Subcutaneous abdominal adipose tissue (tissue), 5 donors: ENCODE results near the gene PAK6.

Experiments used
- H3K27ac ChIP-seq: one replicate; pipeline ENCODE4 v1.7.0; 2013; ENCODE audit warnings: low read depth, mild to moderate bottlenecking, inconsistent platforms, low read length, moderate library complexity
- H3K27me3 ChIP-seq, 5 donors: one replicate each; pipeline ENCODE4 v1.7.0; 2013; ENCODE audit warnings: low read length in 5 of 5, inconsistent platforms in 1 of 5; ENCODE audit not compliant: control insufficient read depth in 5 of 5, insufficient read depth in 4 of 5
- H3K36me3 ChIP-seq, 5 donors: one replicate each; pipeline ENCODE4 v1.7.0; 2013; ENCODE audit warnings: low read length in 5 of 5; ENCODE audit not compliant: control insufficient read depth in 5 of 5, insufficient read depth in 5 of 5
- H3K4me1 ChIP-seq, 5 donors: one replicate each; pipeline ENCODE4 v1.7.0; 2013; ENCODE audit warnings: low read length in 5 of 5, mild to moderate bottlenecking in 3 of 5, moderate library complexity in 1 of 5; ENCODE audit not compliant: control insufficient read depth in 5 of 5, insufficient read depth in 5 of 5
- H3K4me3 ChIP-seq, 5 donors: one replicate each; pipeline ENCODE4 v1.7.0; 2013; ENCODE audit warnings: low read length in 5 of 5, low read depth in 1 of 5
- H3K9ac ChIP-seq, 5 donors: one replicate each; pipeline ENCODE4 v1.7.0; 2013; ENCODE audit warnings: low read length in 5 of 5, mild to moderate bottlenecking in 4 of 5, moderate library complexity in 3 of 5
- H3K9me3 ChIP-seq, 5 donors: one replicate each; pipeline ENCODE4 v1.7.0; 2013; ENCODE audit warnings: low read length in 5 of 5; ENCODE audit not compliant: control insufficient read depth in 5 of 5
- donor health status: healthy.
- donor health status: healthy.
- donor health status: healthy.
- donor health status: healthy.
- donor health status: healthy.

Gene PAK6

GRCh38 chr15:40275954-40276353, 37.1 kb downstream of the PAK6 start:
- peaks cover 1 to 45% (median 19%) of the 10 kb centered on the region in 5 donors for H3K4me1 ChIP-seq
- no peak overlapping the region for H3K9ac ChIP-seq
- H3K4me3 ChIP-seq: no peak overlapping the region
- H3K9me3 ChIP-seq: no peaks in the 10 kb centered on the region
- H3K36me3 ChIP-seq: no peaks in the 10 kb centered on the region
- no peak overlapping the region for H3K27ac ChIP-seq
- H3K27me3 ChIP-seq: peaks cover 11 to 40% (median 29%) of the 10 kb centered on the region in 5 donors

DNA sequence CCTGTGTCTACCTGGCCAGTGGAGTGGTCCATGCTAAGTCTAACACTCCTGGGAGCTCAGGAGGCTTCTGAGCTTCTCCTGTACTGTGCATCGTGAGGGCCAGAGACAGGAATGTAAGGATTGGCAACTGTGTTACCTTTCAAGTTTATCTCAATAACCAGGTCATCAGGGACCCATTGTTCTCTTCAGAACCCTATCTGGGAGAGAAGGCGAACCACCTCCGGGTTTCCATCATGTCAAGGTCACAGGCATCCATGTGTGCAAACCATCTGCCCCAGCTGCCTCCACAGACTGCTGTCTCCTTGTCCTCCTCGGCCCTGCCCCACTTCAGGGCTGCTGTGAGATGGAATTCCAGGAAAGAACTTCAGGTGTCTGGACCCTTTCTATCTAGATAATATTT, 38.1 kb downstream of the PAK6 start:
- Histone ChIP-seq H3K4me3 (no peak overlapping the region), H3K27me3 (peaks cover 20 to 45% (median 38%) of the 10 kb centered on the region in 5 donors), H3K4me1 (peaks cover 1 to 53% (median 23%) of the 10 kb centered on the region in 5 donors), H3K36me3 (no peaks in the 10 kb centered on the region), H3K9ac (no peak overlapping the region), H3K27ac (no peak overlapping the region), H3K9me3 (no peaks in the 10 kb centered on the region)

DNA sequence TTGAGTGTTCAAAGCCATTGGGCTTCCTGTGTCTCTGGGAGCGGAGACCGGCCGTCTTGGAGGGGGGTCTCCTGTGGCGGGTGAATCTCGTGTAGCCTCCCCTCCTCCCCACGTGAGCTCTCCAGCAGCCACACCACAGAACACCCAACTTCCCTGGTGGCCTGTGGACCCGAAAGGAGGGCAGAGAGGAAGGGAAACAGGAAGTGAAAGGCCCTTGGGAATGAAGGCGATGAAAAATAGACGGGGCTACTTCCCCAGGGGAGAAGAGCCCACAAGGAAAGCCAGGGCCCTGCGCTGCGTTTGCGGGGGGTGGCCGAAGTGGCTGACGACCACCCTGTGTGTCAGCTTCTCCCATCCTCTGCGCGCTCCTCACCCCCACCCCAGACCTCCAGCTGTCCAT, 38.6 kb downstream of the PAK6 start:
- Histone ChIP-seq H3K9ac (no peak overlapping the region), H3K4me1 (peaks cover 1 to 58% (median 28%) of the 10 kb centered on the region in 5 donors), H3K27me3 (peaks cover 26 to 49% (median 43%) of the 10 kb centered on the region in 5 donors), H3K9me3 (no peaks in the 10 kb centered on the region), H3K4me3 (peak overlapping the region in 1 of 5 donors; percentile 34), H3K27ac (no peak overlapping the region), H3K36me3 (no peaks in the 10 kb centered on the region)

DNA sequence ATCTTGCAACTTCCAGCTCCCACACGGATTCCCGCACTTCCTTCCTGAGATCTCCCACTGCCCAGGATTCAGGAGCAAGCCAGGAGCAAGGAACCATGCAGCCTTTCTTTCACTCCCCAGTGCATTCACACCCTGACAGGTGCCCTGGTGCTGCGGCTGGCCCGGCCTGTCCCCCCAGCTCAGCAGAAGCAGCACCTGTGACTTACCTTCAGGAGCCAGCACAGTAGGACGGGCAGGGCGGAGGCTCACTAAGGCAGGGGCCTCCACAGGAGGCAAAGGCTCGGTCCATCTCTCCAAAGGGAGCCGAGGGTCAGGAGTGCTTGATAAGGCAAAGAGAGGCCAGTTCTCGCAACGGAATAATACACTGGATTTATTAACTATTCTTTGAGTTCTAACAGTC, 39.2 kb downstream of the PAK6 start:
- Histone ChIP-seq H3K4me3 (no peak overlapping the region), H3K4me1 (peaks cover 1 to 64% (median 34%) of the 10 kb centered on the region in 5 donors), H3K9me3 (no peaks in the 10 kb centered on the region), H3K27ac (no peak overlapping the region), H3K36me3 (no peaks in the 10 kb centered on the region), H3K27me3 (peaks cover 28 to 53% (median 48%) of the 10 kb centered on the region in 5 donors), H3K9ac (no peak overlapping the region)

GRCh38 chr15:40279437-40280141, 40.7 kb downstream of the PAK6 start:
- Histone ChIP-seq H3K4me3 (peak overlapping the region in 2 of 5 donors; percentile 24 to 40), H3K9ac (no peak overlapping the region), H3K27ac (no peak overlapping the region), H3K27me3 (peaks cover 33 to 65% (median 58%) of the 10 kb centered on the region in 5 donors), H3K4me1 (peaks cover 3 to 70% (median 39%) of the 10 kb centered on the region in 5 donors), H3K9me3 (no peaks in the 10 kb centered on the region), H3K36me3 (no peaks in the 10 kb centered on the region)

- Histone ChIP-seq H3K4me1 (peaks cover 3 to 76% (median 39%) of the 10 kb centered on the region in 5 donors), H3K36me3 (no peaks in the 10 kb centered on the region), H3K4me3 (no peak overlapping the region), H3K9me3 (no peaks in the 10 kb centered on the region), H3K27me3 (peaks cover 33 to 65% (median 58%) of the 10 kb centered on the region in 5 donors), H3K27ac (no peak overlapping the region), H3K9ac (no peak overlapping the region)
Measured at GRCh38 chr15:40280260-40281056, 41.6 kb downstream of the PAK6 start.

DNA sequence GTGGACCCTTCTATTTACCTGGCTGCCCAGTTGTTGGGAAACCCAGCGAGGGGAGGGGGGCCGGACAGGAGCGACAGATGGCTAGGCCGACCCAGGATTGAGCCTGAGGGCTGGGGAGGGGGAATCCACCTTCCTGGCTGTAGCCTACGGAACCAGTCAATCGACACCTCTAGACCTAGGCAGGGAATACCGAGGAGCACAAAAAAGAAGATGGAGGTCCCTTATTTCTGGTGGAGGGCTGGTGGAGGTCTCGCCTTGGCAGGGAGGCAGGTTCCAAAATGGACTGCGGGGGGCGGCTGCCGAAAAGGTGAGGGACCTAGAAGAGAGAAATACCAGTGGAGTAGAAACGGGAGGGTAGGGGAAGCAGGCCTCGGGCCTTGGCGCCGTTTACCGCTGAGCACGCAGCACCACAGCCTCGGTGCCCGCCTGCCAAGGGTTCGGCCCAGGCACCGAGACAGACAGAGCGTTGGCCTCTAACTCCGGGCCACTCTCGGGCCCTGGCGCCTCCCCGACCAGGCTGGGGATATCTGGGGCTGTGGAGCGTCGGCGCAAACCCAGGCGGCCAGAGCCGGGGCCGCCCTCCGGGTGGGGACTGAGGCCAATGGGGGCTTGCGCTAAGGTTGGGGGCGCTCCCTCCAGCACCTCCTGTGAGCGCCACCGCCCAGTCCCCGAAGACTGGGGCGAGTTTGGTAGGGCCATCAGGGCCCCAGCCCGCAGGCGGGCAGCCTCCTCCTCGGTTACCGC, 42.4 kb downstream of the PAK6 start:
- H3K4me1 ChIP-seq: peaks cover 3 to 76% (median 39%) of the 10 kb centered on the region in 5 donors
- H3K9me3 ChIP-seq: no peaks in the 10 kb centered on the region
- no peak overlapping the region for H3K9ac ChIP-seq
- H3K4me3 ChIP-seq: peak overlapping the region in 1 of 5 donors; percentile 71
- peaks cover 34 to 71% (median 58%) of the 10 kb centered on the region in 5 donors for H3K27me3 ChIP-seq
- no peak overlapping the region for H3K27ac ChIP-seq
- H3K36me3 ChIP-seq: no peaks in the 10 kb centered on the region

GRCh38 chr15:40281801-40282146, 42.9 kb downstream of the PAK6 start:
- Histone ChIP-seq H3K27me3 (peaks cover 37 to 71% (median 58%) of the 10 kb centered on the region in 5 donors), H3K4me3 (peak overlapping the region in 4 of 5 donors; percentile 60 to 72 (median 66)), H3K4me1 (peaks cover 3 to 76% (median 39%) of the 10 kb centered on the region in 5 donors)

GRCh38 chr15:40282147-40282868, 43.4 kb downstream of the PAK6 start:
- no peaks in the 10 kb centered on the region for H3K36me3 ChIP-seq
- H3K9me3 ChIP-seq: no peaks in the 10 kb centered on the region
- H3K27ac ChIP-seq: no peak overlapping the region
- peaks cover 3 to 71% (median 37%) of the 10 kb centered on the region in 5 donors for H3K4me1 ChIP-seq
- peak overlapping the region in 4 of 5 donors; percentile 60 to 72 (median 66) for H3K4me3 ChIP-seq
- H3K27me3 ChIP-seq: peaks cover 37 to 71% (median 58%) of the 10 kb centered on the region in 5 donors
- H3K9ac ChIP-seq: no peak overlapping the region

More at GRCh38 chr15:40281801-40282146, 42.9 kb downstream of the PAK6 start:
- no peak overlapping the region for H3K27ac ChIP-seq
- no peaks in the 10 kb centered on the region for H3K36me3 ChIP-seq
- no peak overlapping the region for H3K9ac ChIP-seq
- H3K9me3 ChIP-seq: no peaks in the 10 kb centered on the region
